ENCODE measurements around the gene PKLR. TPM values are rescaled to one million over a fixed set of nuclear protein-coding genes. Genes with fewer than 3 reads are reported as not detected.

Gene PKLR
- total and polyA plus RNA-seq, 2 of the 8 experiments (the other 6 are each of a cell fraction or from before 2014, with no cell fraction given) = 2.3 to 7.5 TPM

DNA sequence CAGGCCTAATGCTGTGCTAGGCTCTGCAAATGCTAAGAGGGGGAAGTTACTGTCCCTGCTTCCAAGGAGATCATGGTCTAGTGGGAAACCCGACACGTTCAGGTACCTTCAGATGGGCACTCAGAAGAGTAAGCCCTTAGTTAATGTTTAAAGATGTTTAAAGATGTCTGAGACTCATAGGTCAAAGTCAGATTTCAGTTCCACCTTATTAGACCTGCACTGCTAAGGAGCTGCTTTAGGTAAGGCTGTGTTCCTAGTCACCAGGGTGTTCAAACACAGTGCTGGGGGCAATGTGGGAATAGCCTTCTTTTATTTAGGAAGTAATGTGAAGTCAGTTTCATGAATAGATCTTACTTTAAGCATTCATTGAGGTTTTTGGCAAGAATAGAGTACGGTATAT is 15.7 kb upstream of the PKLR start:
- Histone ChIP-seq H3K27ac (ENCODE audit: low read depth, low read length) (no peak overlapping the region), H3K79me2 (ENCODE audit: control insufficient read depth in 1 of 2, insufficient read depth in 2 of 2, low read length in 2 of 2) (peaks cover 0 to 10% of the 10 kb centered on the region in 2 experiments; a peak in 2 of 4 replicates), H2BK5ac (ENCODE audit: low read depth, low read length) (no peak overlapping the region), H4K20me1 (replicated peaks in 1 of 2; ENCODE audit: control insufficient read depth in 1 of 2, insufficient read depth in 2 of 2, low read length in 2 of 2) (peaks cover 16 to 33% of the 10 kb centered on the region in 2 experiments), H3K27me3 (replicated peaks in 1 of 4; ENCODE audit: control insufficient read depth in 3 of 4, extremely low read depth in 1 of 4, insufficient read depth in 3 of 4, low read length in 3 of 4) (peaks cover 0 to 3% (median 2%) of the 10 kb centered on the region in 4 experiments; a peak in 4 of 7 replicates), H3K9ac (replicated peaks in 1 of 4; ENCODE audit: extremely low read depth in 1 of 4, low read depth in 3 of 4, low read length in 3 of 4) (no peak overlapping the region), H2BK20ac (ENCODE audit: low read length) (no peak overlapping the region), H3K79me1 (ENCODE audit: low read depth, low read length) (peaks cover 8% of the 10 kb centered on the region; the same call in 1 of the 2 replicates), H3K23me2 (ENCODE audit: low read depth, low read length) (peaks cover 8% of the 10 kb centered on the region; the same call in 1 of the 2 replicates), H2AK5ac (ENCODE audit: low read depth, low read length) (no peak overlapping the region), H3K4me1 (replicated peaks in 1 of 4; ENCODE audit: control insufficient read depth in 3 of 4, insufficient read depth in 4 of 4, low read length in 3 of 4) (peaks cover 2 to 12% (median 6%) of the 10 kb centered on the region in 4 experiments; a peak in 6 of 7 replicates), H3K36me3 (ENCODE audit: control insufficient read depth in 2 of 4, insufficient read depth in 4 of 4, low read length in 3 of 4) (peaks cover 9 to 52% (median 33%) of the 10 kb centered on the region in 4 experiments; a peak in 7 of 8 replicates), H4K5ac (ENCODE audit: insufficient read length, low read depth, low read length) (no peak overlapping the region), H3K4me3 (ENCODE audit: extremely low read depth in 1 of 4, insufficient read depth in 2 of 4, low read depth in 3 of 4, low read length in 4 of 4) (no peak overlapping the region), H3K18ac (ENCODE audit: extremely low read depth, low read length) (no peak overlapping the region), H3K4ac (replicated peaks; ENCODE audit: insufficient read length, low read depth, low read length) (no peak overlapping the region), H3K14ac (ENCODE audit: insufficient read length) (no peak overlapping the region), H2BK120ac (replicated peaks; ENCODE audit: low read depth, low read length) (no peak overlapping the region), H2BK12ac (ENCODE audit: low read depth, low read length) (no peak overlapping the region), H4K91ac (replicated peaks; ENCODE audit: insufficient read length, low read length) (no peak overlapping the region), H4K8ac (ENCODE audit: extremely low read depth, insufficient read depth, low read length) (no peak overlapping the region), H3K23ac (ENCODE audit: insufficient read length) (no peak overlapping the region), H3K4me2 (ENCODE audit: insufficient read depth in 1 of 2, low read depth in 2 of 2, low read length in 2 of 2) (no peak overlapping the region), H2AFZ (ENCODE audit: low read length) (no peak overlapping the region), H3K56ac (replicated peaks; ENCODE audit: insufficient read length, low read depth, low read length) (no peak overlapping the region), H3K9me3 (ENCODE audit: insufficient read depth in 2 of 2, low read depth in 1 of 2, low read length in 1 of 2) (no peaks in the 10 kb centered on the region), H2BK15ac (ENCODE audit: low read length) (no peak overlapping the region)
- CTCF ChIA-PET (ENCODE audit: partially characterized antibody) = interaction anchor here (1.0 to 15.0 kb wide), 7 partner anchors 9 to 66 kb away, joined by 3 to 227 read pairs (median 4); partner anchors contain the start of gene ENTREP3
- no peak for FAIRE-seq
- 90% methylated on average over 3 of the region's 3 CpGs; no CpG with 5 or more reads in 1 of the 2 experiments for WGBS, 2 experiments (ENCODE audit: extremely low coverage in 1 of 2, insufficient coverage in 1 of 2, insufficient read length in 1 of 2, insufficient replicate concordance in 2 of 2, low coverage in 1 of 2, low lambda C conversion rate in 2 of 2, missing lambda C conversion rate in 1 of 2)
- DNase-seq (ENCODE audit: low read depth in 1 of 2, low spot score in 2 of 2) = no peak
- POLR2A ChIA-PET (ENCODE audit: partially characterized antibody) = interaction anchor here (1.2 to 4.6 kb wide), 3 partner anchors 9 to 40 kb away, joined by 3 to 14 read pairs (median 4); partner anchors contain the start of genes FDPS and HCN3
- no peak for TF ChIP-seq EP300 (IDR thresholded peaks at IDR 0.05; ENCODE audit: borderline replicate concordance in 1 of 2, low read depth in 2 of 2, low read length in 2 of 2)
- TF ChIP-seq SIN3A (conservative IDR thresholded peaks at IDR 0.05 in 1 of 2, IDR thresholded peaks at IDR 0.05 in 1 of 2; ENCODE audit: low read depth in 1 of 2, low read length in 2 of 2) = no peak
- TF ChIP-seq CTBP2 (IDR thresholded peaks at IDR 0.05; ENCODE audit: borderline replicate concordance, insufficient read depth, insufficient read length, low read length) = no peak
- TF ChIP-seq ASH2L (IDR thresholded peaks at IDR 0.05; ENCODE audit: low read length) = no peak
- no peak for TF ChIP-seq RBBP5 (IDR thresholded peaks at IDR 0.05; ENCODE audit: borderline replicate concordance, low read depth, low read length)
- TF ChIP-seq CBX8 (IDR thresholded peaks at IDR 0.05; ENCODE audit: borderline replicate concordance, low read depth, low read length) = no peak
- TF ChIP-seq EGR1 (IDR thresholded peaks at IDR 0.05; ENCODE audit: borderline replicate concordance, low read depth, low read length) = no peak
- no peak for TF ChIP-seq RFX5 (IDR thresholded peaks at IDR 0.05; ENCODE audit: borderline replicate concordance, low read depth, low read length)
- no peak for TF ChIP-seq RNF2 (IDR thresholded peaks at IDR 0.05; ENCODE audit: borderline replicate concordance, low read depth, low read length, missing control alignments, poor library complexity, severe bottlenecking)
- TF ChIP-seq SP1 (IDR thresholded peaks at IDR 0.05; ENCODE audit: low read depth, low read length) = no peak
- TF ChIP-seq BACH1 (IDR thresholded peaks at IDR 0.05; ENCODE audit: low read length) = no peak
- TF ChIP-seq NANOG (IDR thresholded peaks at IDR 0.05; ENCODE audit: insufficient read depth, low read depth, low read length, poor library complexity, severe bottlenecking) = no peak
- no peak for TF ChIP-seq SIX5 (IDR thresholded peaks at IDR 0.05; ENCODE audit: low read depth, low read length)

Data from H1 (cell line).